Measurements from ENCODE around the gene PRKD2. TPM values are rescaled to one million over a fixed set of nuclear protein-coding genes. Genes with fewer than 3 reads are reported as not detected.

Gene PRKD2
- total and polyA plus RNA-seq, 2 of the 8 experiments (the other 6 are each of a cell fraction or from before 2014, with no cell fraction given): 24.4 to 63.8 TPM

- Histone ChIP-seq H4K8ac (ENCODE audit: extremely low read depth, insufficient read depth, low read length) (no peak overlapping the region), H4K5ac (ENCODE audit: insufficient read length, low read depth, low read length) (no peak overlapping the region), H3K4ac (replicated peaks; ENCODE audit: insufficient read length, low read depth, low read length) (no peak overlapping the region), H3K4me2 (ENCODE audit: insufficient read depth in 1 of 2, low read depth in 2 of 2, low read length in 2 of 2) (no peak overlapping the region), H4K91ac (replicated peaks; ENCODE audit: insufficient read length, low read length) (no peak overlapping the region), H3K14ac (ENCODE audit: insufficient read length) (no peak overlapping the region), H3K23ac (ENCODE audit: insufficient read length) (no peak overlapping the region), H3K23me2 (ENCODE audit: low read depth, low read length) (no peaks in the 10 kb centered on the region), H2BK12ac (ENCODE audit: low read depth, low read length) (no peak overlapping the region), H2BK20ac (ENCODE audit: low read length) (no peak overlapping the region), H2BK15ac (ENCODE audit: low read length) (no peak overlapping the region), H2AK5ac (ENCODE audit: low read depth, low read length) (no peak overlapping the region), H2BK5ac (ENCODE audit: low read depth, low read length) (no peak overlapping the region), H3K4me1 (replicated peaks in 1 of 4; ENCODE audit: control insufficient read depth in 3 of 4, insufficient read depth in 4 of 4, low read length in 3 of 4) (peaks cover 0 to 15% (median 9%) of the 10 kb centered on the region in 4 experiments; a peak in 6 of 7 replicates), H3K9ac (replicated peaks in 1 of 4; ENCODE audit: extremely low read depth in 1 of 4, low read depth in 3 of 4, low read length in 3 of 4) (no peak overlapping the region), H3K79me2 (ENCODE audit: control insufficient read depth in 1 of 2, insufficient read depth in 2 of 2, low read length in 2 of 2) (no peaks in the 10 kb centered on the region), H3K56ac (replicated peaks; ENCODE audit: insufficient read length, low read depth, low read length) (no peak overlapping the region), H3K27ac (ENCODE audit: low read depth, low read length) (no peak overlapping the region), H3K36me3 (ENCODE audit: control insufficient read depth in 2 of 4, insufficient read depth in 4 of 4, low read length in 3 of 4) (no peaks in the 10 kb centered on the region), H4K20me1 (replicated peaks in 1 of 2; ENCODE audit: control insufficient read depth in 1 of 2, insufficient read depth in 2 of 2, low read length in 2 of 2) (no peaks in the 10 kb centered on the region), H3K9me3 (ENCODE audit: insufficient read depth in 2 of 2, low read depth in 1 of 2, low read length in 1 of 2) (no peaks in the 10 kb centered on the region), H2AFZ (ENCODE audit: low read length) (no peak overlapping the region), H3K18ac (ENCODE audit: extremely low read depth, low read length) (no peak overlapping the region), H2BK120ac (replicated peaks; ENCODE audit: low read depth, low read length) (no peak overlapping the region), H3K4me3 (ENCODE audit: extremely low read depth in 1 of 4, insufficient read depth in 2 of 4, low read depth in 3 of 4, low read length in 4 of 4) (no peak overlapping the region), H3K79me1 (ENCODE audit: low read depth, low read length) (no peaks in the 10 kb centered on the region; the same call in 1 of the 2 replicates), H3K27me3 (replicated peaks in 1 of 4; ENCODE audit: control insufficient read depth in 3 of 4, extremely low read depth in 1 of 4, insufficient read depth in 3 of 4, low read length in 3 of 4) (no peaks in the 10 kb centered on the region)
- WGBS, 2 experiments (ENCODE audit: extremely low coverage in 1 of 2, insufficient coverage in 1 of 2, insufficient read length in 1 of 2, insufficient replicate concordance in 2 of 2, low coverage in 1 of 2, low lambda C conversion rate in 2 of 2, missing lambda C conversion rate in 1 of 2): 90% methylated on average over 13 of the region's 14 CpGs; no CpG with 5 or more reads in 1 of the 2 experiments
- POLR2A ChIA-PET (ENCODE audit: partially characterized antibody): interaction anchor here (1.0 to 1.1 kb wide), 2 partner anchors 19 to 27 kb away, joined by 4 read pairs; no protein-coding TSS in a partner anchor
- FAIRE-seq (no peak), DNase-seq (ENCODE audit: low read depth in 1 of 2, low spot score in 2 of 2) (no peak)
- CTCF ChIA-PET (ENCODE audit: partially characterized antibody): interaction anchor here (0.9 to 15.3 kb wide), 4 partner anchors 10 to 38 kb away, joined by 3 to 309 read pairs (median 5); partner anchors contain the start of gene CALM3
- no peak for TF ChIP-seq ASH2L (IDR thresholded peaks at IDR 0.05; ENCODE audit: low read length)
- TF ChIP-seq ZNF274 (IDR thresholded peaks at IDR 0.05; ENCODE audit: borderline replicate concordance, extremely low read depth, low read length): no peak
- TF ChIP-seq EGR1 (IDR thresholded peaks at IDR 0.05; ENCODE audit: borderline replicate concordance, low read depth, low read length): no peak
- TF ChIP-seq SIRT6 (IDR thresholded peaks at IDR 0.05; ENCODE audit: low read length): no peak
- TF ChIP-seq CHD2 (IDR thresholded peaks at IDR 0.05; ENCODE audit: low read length): no peak
- no peak for TF ChIP-seq MAX (IDR thresholded peaks at IDR 0.05)
- no peak for TF ChIP-seq CTBP2 (IDR thresholded peaks at IDR 0.05; ENCODE audit: borderline replicate concordance, insufficient read depth, insufficient read length, low read length)
- no peak for TF ChIP-seq BACH1 (IDR thresholded peaks at IDR 0.05; ENCODE audit: low read length)
- TF ChIP-seq SIN3A (conservative IDR thresholded peaks at IDR 0.05 in 1 of 2, IDR thresholded peaks at IDR 0.05 in 1 of 2; ENCODE audit: low read depth in 1 of 2, low read length in 2 of 2): no peak
- TF ChIP-seq, protein P1, sequence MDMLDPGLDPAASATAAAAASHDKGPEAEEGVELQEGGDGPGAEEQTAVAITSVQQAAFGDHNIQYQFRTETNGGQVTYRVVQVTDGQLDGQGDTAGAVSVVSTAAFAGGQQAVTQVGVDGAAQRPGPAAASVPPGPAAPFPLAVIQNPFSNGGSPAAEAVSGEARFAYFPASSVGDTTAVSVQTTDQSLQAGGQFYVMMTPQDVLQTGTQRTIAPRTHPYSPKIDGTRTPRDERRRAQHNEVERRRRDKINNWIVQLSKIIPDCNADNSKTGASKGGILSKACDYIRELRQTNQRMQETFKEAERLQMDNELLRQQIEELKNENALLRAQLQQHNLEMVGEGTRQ (IDR thresholded peaks at IDR 0.05; ENCODE audit: low read length): no peak
Measured at GRCh38 chr19:46626446-46626845, 90.5 kb downstream of the PRKD2 start.

All from H1 (cell line).